SK-N-SH (cell line): Measurements from ENCODE around the gene TRIM10.

ENCODE experiments used
- CHD2 ChIP-seq: fragments of 150-350 bp; IDR thresholded peaks from 2 replicates; pipeline ENCODE4 v1.6.1; 2018; ENCODE audit warnings: low read length; ENCODE audit not compliant: partially characterized antibody
- CTCF ChIP-seq: fragments of 200-600 bp; sonication (generic); IDR thresholded peaks from 2 replicates; pipeline ENCODE4 v1.6.1; 2017; ENCODE audit warnings: antibody characterized with exemption, mild to moderate bottlenecking, moderate library complexity
- EZH2phosphoT487 ChIP-seq: fragments of 200-600 bp; sonication (generic); IDR thresholded peaks from 2 replicates; pipeline ENCODE4 v1.6.1; 2017; ENCODE audit warnings: low read depth, mixed run types, mild to moderate bottlenecking, antibody characterized with exemption, moderate library complexity, borderline replicate concordance
- RAD21 ChIP-seq: IDR thresholded peaks from 2 replicates; pipeline ENCODE4 v1.6.1; 2012; ENCODE audit warnings: mild to moderate bottlenecking, low read length
- TAF1 ChIP-seq: IDR thresholded peaks from 2 replicates; pipeline ENCODE4 v1.6.1; 2012; ENCODE audit warnings: low read depth, mild to moderate bottlenecking, low read length, moderate library complexity, borderline replicate concordance

- no peak for TF ChIP-seq RAD21
- TF ChIP-seq CHD2: no peak
- TF ChIP-seq EZH2phosphoT487: no peak
- no peak for TF ChIP-seq TAF1
- TF ChIP-seq CTCF: no peak
Observed at GRCh38 chr6:30172681-30173080, 11.7 kb upstream of the TRIM10 start.
